ENCODE measurements around the gene CLEC5A.
A peak's percentile ranks its signal among the peaks of the same experiment; 100 is the strongest.
"Not testable (repeated sequence)": the region's sequence is repeated elsewhere in the genome, so short reads cannot be mapped to it uniquely, and the experiment has no call there.

Gene CLEC5A
- 0 to 0.13 (median 0) reads per million in 9 experiments for total RNA-seq

DNA sequence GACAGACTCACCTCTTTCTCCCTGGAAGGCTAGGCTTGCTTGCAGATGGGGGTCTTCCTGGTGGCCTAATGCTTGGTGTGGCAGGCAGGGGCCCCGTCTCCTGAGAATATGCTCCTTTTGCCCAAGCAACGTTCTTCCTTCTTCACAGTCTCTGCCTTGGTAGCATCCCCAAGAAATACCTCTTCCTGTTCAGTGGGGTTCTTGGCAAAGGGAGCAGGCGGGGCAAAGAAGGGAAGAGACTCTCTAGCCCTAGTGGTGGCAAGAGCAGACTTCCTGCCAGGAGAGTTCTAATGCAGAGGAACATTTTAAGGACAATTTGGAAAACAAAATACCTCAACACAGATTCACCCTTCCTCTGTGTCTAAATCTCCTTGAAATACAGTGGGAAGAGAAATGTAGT lies at the start of gene CLEC5A:
Gene CLEC5A (minus strand): TSS at position 179 of the 400 bp plus-strand sequence. CDS start 682 bp downstream, outside the sequence.
- Mint-ChIP-seq H3K4me1 (ENCODE audit: low read depth in 2 of 2) (no peaks in the 10 kb centered on the region), H3K4me3 (no peak within 1 kb of the TSS), H3K27me3 (no peaks in the 10 kb centered on the region), H3K9me3 (peaks cover 0 to 4% of the 10 kb centered on the region in 2 donors), H3K27ac (no peak within 1 kb of the TSS), H3K36me3 (ENCODE audit: insufficient read depth) (no peaks in the 10 kb centered on the region)
- ATAC-seq (replicated peaks) (no peak), DNase-seq (no peak)

DNA sequence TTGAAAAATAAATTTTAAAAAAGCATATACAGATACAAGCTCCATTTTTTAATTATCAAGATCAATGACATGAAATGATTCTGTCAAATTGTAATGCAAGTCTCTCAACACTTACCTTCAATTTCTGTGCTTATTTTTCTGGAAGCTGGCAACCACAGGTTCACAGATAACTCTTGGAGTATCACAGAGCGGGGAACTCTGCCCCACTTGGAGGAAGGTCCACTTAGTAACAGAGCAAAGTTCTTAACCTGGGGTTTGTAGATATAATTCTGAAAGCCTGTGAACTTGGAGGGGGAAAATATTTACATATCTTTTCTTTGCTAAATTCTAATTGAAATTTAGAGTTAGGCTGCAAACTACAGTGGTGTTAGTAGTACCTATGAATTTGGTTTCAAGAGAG lies 46.6 kb upstream of the CLEC5A start:
- no peak overlapping the region for H3K4me3 Mint-ChIP-seq
- no peak for ATAC-seq (replicated peaks)
- H3K4me1 Mint-ChIP-seq (ENCODE audit: low read depth in 2 of 2) = peaks cover 3 to 4% of the 10 kb centered on the region in 2 donors
- DNase-seq = no peak
- no peak overlapping the region for H3K27ac Mint-ChIP-seq
- H3K36me3 Mint-ChIP-seq (ENCODE audit: insufficient read depth) = no peaks in the 10 kb centered on the region
- H3K9me3 Mint-ChIP-seq = peaks cover 0 to 6% of the 10 kb centered on the region in 2 donors
- H3K27me3 Mint-ChIP-seq = peaks cover 0 to 12% of the 10 kb centered on the region in 2 donors

DNA sequence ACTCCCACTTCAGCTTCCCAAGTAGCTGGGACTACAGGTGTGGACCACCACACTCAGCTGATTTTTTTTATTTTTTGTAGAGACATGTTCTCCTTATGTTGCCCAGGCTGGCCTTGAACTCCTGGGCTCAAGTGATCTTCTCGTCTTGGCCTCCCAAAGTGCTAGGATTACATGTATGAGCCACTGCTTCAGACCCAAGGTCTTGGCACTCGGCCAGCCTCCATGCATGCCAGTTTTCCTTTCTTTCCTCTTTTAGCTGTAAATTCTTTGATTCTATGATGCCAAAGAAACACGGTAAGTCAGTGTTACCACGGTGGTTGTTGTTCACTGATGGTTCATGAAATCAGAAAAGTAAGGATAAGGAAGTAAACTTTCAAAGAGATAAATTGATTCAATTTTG lies 45.9 kb upstream of the CLEC5A start:
- DNase-seq (no peak), ATAC-seq (replicated peaks) (no peak)
- peaks cover under 1 to 12% of the 10 kb centered on the region in 2 donors for H3K27me3 Mint-ChIP-seq
- H3K9me3 Mint-ChIP-seq = peaks cover 0 to 4% of the 10 kb centered on the region in 2 donors
- H3K4me1 Mint-ChIP-seq (ENCODE audit: low read depth in 2 of 2) = peaks cover 3 to 4% of the 10 kb centered on the region in 2 donors
- no peak overlapping the region for H3K4me3 Mint-ChIP-seq
- H3K27ac Mint-ChIP-seq = no peak overlapping the region
- no peaks in the 10 kb centered on the region for H3K36me3 Mint-ChIP-seq (ENCODE audit: insufficient read depth)

DNA sequence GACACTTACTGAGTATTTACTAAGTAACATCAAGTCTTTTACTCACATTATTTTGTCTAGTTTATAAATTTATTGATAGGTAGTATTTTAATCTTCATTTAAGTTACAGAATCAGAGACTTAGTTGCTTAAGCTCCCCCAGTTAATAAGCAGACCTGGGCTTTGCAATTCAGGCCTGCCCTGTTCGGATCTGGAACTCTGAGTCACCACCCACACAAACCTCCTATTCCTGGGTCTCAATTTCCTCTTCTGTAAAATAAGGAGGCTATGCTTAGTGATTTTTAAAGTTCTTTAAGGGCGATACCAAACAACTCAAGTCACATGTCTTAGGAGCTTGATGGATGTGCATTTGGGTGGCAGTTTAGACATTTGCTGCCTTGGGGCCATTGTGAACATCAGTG lies 45.4 kb upstream of the CLEC5A start:
- H3K4me3 Mint-ChIP-seq = no peak overlapping the region
- peaks cover 3 to 4% of the 10 kb centered on the region in 2 donors for H3K4me1 Mint-ChIP-seq (ENCODE audit: low read depth in 2 of 2)
- H3K27ac Mint-ChIP-seq = no peak overlapping the region
- ATAC-seq (replicated peaks) (no peak), DNase-seq (no peak)
- H3K36me3 Mint-ChIP-seq (ENCODE audit: insufficient read depth) = no peaks in the 10 kb centered on the region
- H3K9me3 Mint-ChIP-seq = peaks cover 0 to 4% of the 10 kb centered on the region in 2 donors
- H3K27me3 Mint-ChIP-seq = peaks cover 6 to 16% of the 10 kb centered on the region in 2 donors

DNA sequence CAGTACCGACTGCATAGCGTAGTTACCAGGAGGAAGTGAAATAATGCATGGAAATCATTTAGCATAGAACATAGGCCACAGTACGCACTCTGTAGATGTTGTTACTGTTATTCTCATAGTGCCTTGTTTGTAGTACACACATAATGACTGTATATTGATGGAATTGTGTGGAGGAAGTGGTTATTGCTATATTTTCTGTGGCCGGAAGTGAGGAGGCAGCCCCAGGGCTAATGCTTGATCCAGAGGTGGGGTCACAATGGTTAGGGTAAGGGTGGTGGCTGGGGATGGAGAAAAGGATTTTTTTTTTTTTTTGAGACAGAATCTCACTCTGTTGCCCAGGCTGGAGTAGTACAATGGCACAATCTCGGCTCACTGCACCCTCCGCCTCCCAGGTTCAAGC lies 44.4 kb upstream of the CLEC5A start:
- Mint-ChIP-seq H3K27ac (no peak overlapping the region), H3K4me1 (ENCODE audit: low read depth in 2 of 2) (peaks cover 3 to 4% of the 10 kb centered on the region in 2 donors), H3K36me3 (ENCODE audit: insufficient read depth) (no peaks in the 10 kb centered on the region), H3K9me3 (peaks cover 0 to 1% of the 10 kb centered on the region in 2 donors), H3K4me3 (no peak overlapping the region), H3K27me3 (peaks cover 10 to 16% of the 10 kb centered on the region in 2 donors)
- ATAC-seq (replicated peaks) (no peak), DNase-seq (no peak)

DNA sequence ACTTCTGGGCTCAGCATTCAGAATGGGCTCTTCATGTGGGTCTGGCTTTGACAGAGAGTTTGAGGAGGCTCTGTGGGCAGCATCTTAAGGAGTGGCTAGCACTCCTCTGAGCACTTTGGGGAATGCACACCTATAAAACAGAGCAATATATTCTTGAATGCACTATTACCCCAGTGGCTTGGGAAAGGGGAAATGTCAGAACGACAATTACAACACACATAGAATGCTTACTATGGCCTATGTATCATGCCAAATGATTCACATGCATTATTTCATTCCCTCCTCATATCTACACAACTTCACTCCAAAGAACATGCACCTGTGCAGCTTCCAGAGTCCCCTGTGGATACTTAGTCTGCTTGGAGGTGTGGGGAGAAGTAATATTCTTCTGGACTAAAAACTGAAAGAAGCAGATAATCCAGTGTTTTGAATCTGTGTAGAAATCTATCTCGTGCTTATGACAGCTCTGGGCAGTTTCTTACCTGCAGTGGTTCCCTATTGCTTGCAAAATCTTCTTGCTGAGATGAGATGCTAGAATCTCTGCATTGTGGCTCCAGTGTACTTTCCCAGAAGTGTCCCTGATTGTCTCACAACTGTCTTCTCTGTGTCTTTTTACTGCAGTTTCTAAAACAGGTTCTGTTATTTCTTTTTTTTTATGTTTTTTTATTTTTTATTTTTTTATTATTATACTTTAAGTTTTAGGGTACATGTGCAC lies 43.4 kb upstream of the CLEC5A start:
- no peak overlapping the region for H3K4me3 Mint-ChIP-seq
- H3K27ac Mint-ChIP-seq = no peak overlapping the region
- H3K9me3 Mint-ChIP-seq = no peaks in the 10 kb centered on the region
- ATAC-seq (replicated peaks) (no peak), DNase-seq (no peak)
- H3K36me3 Mint-ChIP-seq (ENCODE audit: insufficient read depth) = no peaks in the 10 kb centered on the region
- H3K27me3 Mint-ChIP-seq = peaks cover 10 to 18% of the 10 kb centered on the region in 2 donors
- H3K4me1 Mint-ChIP-seq (ENCODE audit: low read depth in 2 of 2) = peaks cover 3 to 4% of the 10 kb centered on the region in 2 donors

DNA sequence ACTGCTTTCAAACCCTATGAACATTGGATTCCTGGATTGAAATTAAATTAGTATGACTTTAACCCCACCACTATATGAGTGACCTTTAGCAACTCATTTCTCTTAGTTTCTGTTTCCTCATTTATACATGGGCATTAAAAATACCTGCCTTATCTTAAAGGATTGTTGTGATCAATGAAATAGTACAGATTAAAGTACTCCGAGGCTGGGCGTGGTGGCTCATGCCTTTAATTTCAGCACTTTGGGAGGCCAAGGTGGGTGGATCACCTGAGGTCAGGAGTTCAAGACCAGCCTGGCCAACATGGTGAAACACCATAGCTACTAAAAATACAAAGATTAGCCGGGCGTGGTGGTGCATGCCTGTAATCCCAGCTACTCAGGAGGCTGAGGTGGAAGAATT lies 41.0 kb upstream of the CLEC5A start:
- not testable (repeated sequence) for H3K4me1 Mint-ChIP-seq (ENCODE audit: low read depth in 2 of 2); H3K27ac Mint-ChIP-seq; H3K4me3 Mint-ChIP-seq; DNase-seq; H3K9me3 Mint-ChIP-seq; ATAC-seq (replicated peaks); H3K36me3 Mint-ChIP-seq (ENCODE audit: insufficient read depth)
- H3K27me3 Mint-ChIP-seq = peaks cover 10 to 18% of the 10 kb centered on the region in 2 donors

DNA sequence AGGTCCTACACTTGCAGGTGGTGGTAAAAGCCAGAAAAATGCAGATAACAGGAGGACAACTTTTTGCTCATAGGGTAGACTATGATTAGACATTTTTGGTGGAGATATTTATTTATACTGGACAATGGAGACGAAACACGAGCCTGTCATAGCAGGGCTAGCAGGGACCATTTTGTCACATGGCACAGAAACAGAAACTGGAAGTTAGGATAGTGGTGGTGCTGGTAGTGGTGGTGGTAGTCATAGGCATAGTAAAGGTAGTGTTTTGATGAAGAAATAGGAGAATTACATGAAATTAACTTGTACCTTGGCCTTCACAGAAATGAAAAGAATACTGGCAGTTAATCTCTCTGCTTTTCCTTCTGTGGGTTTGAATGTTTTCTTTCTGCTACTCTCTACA lies 40.1 kb upstream of the CLEC5A start:
- DNase-seq = no peak
- peaks cover 3 to 4% of the 10 kb centered on the region in 2 donors for H3K4me1 Mint-ChIP-seq (ENCODE audit: low read depth in 2 of 2)
- no peaks in the 10 kb centered on the region for H3K9me3 Mint-ChIP-seq
- H3K4me3 Mint-ChIP-seq = no peak overlapping the region
- H3K27ac Mint-ChIP-seq = no peak overlapping the region
- peaks cover 10 to 18% of the 10 kb centered on the region in 2 donors for H3K27me3 Mint-ChIP-seq
- H3K36me3 Mint-ChIP-seq (ENCODE audit: insufficient read depth) = no peaks in the 10 kb centered on the region
- ATAC-seq (replicated peaks) = no peak

DNA sequence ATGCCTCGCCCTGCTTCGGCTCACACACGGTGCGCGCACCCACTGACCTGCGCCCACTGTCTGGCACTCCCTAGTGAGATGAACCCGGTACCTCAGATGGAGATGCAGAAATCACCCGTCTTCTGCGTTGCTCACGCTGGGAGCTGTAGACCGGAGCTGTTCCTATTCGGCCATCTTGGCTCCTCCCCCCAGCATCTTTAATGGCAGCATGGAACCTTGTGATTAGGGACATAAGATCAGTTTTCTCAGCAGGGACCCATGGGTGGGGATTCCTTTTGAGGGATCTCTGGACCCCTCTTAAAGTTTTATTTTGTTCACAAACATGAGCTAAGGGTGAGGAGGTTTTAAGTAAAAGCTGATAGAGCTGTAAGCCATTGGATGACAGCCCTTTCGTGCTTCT lies 39.2 kb upstream of the CLEC5A start:
- H3K27ac Mint-ChIP-seq, H3K4me3 Mint-ChIP-seq: not testable (repeated sequence)

DNA sequence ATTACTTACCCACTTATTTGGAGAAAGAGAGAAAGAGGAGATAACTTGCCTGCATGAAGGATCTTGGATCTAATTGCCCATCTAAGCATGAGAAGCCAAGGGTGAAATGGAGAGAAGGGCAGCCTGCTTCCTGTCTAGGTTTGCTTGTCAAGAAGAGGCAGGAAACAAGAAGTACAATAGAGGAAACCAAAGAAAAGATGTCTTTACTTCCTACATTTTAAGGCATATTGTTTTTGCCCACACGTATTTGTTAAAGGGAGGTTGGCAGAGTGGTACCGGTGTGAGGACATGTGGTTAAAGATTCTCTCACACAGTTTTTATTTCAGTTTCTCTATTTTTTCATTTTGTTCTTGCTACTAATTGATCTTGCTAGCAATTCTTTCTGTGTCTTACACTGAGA lies 32.8 kb upstream of the CLEC5A start:
- ATAC-seq (replicated peaks) (no peak), DNase-seq (no peak)
- Mint-ChIP-seq H3K9me3 (peaks cover 2 to 7% of the 10 kb centered on the region in 2 donors), H3K27me3 (no peaks in the 10 kb centered on the region), H3K27ac (no peak overlapping the region), H3K4me3 (no peak overlapping the region), H3K36me3 (ENCODE audit: insufficient read depth) (no peaks in the 10 kb centered on the region), H3K4me1 (ENCODE audit: low read depth in 2 of 2) (peaks cover 8 to 10% of the 10 kb centered on the region in 2 donors)

More for the DNA sequence above, 39.2 kb upstream of the CLEC5A start:
- peaks cover 10 to 18% of the 10 kb centered on the region in 2 donors for H3K27me3 Mint-ChIP-seq
- DNase-seq; H3K9me3 Mint-ChIP-seq; H3K4me1 Mint-ChIP-seq (ENCODE audit: low read depth in 2 of 2); H3K36me3 Mint-ChIP-seq (ENCODE audit: insufficient read depth); ATAC-seq (replicated peaks): not testable (repeated sequence)

DNA sequence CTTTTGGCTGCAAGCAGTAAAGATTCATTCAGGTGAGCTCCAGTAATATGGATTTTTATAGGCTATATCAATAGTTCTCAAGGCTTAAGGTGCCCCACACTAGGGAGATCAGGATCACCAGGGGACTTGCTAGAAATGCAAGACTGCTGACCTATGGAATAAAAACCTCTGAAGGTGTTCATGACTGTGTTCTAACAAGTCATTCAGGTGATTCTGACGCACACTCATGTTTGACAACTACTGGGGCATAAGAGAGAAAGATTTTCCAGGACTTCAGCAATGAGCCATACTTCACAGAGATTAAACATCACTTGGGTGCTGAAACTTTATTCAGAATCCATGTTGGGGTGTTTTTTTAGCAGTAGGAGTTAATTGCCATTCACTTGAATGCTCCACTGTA lies 31.6 kb upstream of the CLEC5A start:
- no peaks in the 10 kb centered on the region for H3K36me3 Mint-ChIP-seq (ENCODE audit: insufficient read depth)
- peaks cover 8 to 11% of the 10 kb centered on the region in 2 donors for H3K4me1 Mint-ChIP-seq (ENCODE audit: low read depth in 2 of 2)
- H3K4me3 Mint-ChIP-seq = no peak overlapping the region
- no peak for DNase-seq
- no peak overlapping the region for H3K27ac Mint-ChIP-seq
- H3K9me3 Mint-ChIP-seq = peaks cover 2 to 7% of the 10 kb centered on the region in 2 donors
- ATAC-seq (replicated peaks) = no peak
- H3K27me3 Mint-ChIP-seq = no peaks in the 10 kb centered on the region

DNA sequence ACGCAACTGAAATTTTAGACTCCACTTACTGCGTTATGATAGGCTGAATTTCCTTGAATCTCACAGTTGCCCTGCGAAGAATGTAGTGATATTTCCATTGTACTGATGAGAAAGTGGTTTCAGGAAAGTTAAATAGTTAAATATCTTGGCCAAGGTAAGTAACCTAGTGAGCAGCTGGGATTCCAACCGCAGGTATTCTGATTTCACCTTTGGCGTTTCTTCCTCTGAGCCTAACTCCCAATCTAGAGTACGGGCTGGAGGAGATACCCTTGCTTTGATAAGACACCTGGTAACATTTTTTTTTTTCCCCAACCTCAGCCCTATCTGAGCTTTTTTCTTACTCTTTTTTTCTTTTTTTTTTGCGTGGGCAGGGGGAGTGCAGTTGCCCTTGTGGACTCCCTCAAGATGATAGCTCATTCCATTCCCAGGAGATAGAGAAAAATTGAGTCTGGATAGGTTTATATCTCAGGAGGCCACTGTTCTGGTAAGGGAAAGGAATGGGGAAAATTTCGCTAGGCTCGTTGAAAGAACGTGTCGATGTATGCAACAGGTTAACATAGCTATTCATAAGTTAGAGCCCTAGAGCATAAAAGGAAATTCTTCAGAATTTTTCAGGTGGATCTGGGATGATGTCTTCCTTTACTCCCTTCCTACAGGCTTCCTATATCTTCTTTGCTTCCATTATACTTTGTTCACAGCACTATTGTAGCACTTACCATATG lies 29.9 kb upstream of the CLEC5A start:
- H3K36me3 Mint-ChIP-seq (ENCODE audit: insufficient read depth) = no peaks in the 10 kb centered on the region
- peak overlapping the region in 1 of 2 donors; percentile 6 for H3K27ac Mint-ChIP-seq
- DNase-seq (no peak), ATAC-seq (replicated peaks) (no peak)
- no peaks in the 10 kb centered on the region for H3K27me3 Mint-ChIP-seq
- H3K4me1 Mint-ChIP-seq (ENCODE audit: low read depth in 2 of 2) = peaks cover 8 to 11% of the 10 kb centered on the region in 2 donors
- peaks cover 2 to 7% of the 10 kb centered on the region in 2 donors for H3K9me3 Mint-ChIP-seq
- H3K4me3 Mint-ChIP-seq = peak overlapping the region; percentile 38 to 39

DNA sequence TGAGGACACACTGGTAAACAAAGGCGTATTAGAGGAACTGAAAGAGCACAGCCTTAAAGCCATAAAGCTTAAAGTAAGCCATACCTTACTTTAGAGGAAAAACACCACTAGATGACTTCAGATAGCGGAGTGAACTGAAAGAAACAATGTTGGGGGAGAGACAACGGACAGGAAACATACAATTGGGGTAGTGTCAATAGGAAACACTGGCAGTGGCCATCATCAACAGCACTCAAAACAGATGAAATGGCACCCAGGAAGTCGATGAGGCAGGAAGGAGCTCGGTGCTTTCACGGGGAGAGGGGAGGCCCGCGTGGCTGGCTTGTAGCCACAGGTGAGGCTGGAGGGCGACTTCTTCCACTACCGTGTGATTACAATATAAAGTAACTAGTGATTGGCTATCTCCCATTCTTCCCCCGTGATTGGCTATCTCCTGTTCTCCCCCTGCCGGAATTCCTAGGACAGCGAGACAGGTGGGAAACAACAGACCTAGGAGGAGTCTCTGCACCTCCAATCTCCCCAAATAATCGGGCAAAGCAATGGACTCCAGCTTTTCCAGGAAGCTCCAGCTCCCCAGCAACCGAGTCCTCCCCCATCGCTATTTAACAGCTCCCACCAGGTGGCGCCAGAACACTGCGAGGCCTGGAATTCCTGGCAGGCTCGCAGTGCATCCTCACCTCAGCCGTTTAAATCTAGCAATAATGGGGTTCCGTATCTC lies 29.2 kb upstream of the CLEC5A start:
- no peaks in the 10 kb centered on the region for H3K36me3 Mint-ChIP-seq (ENCODE audit: insufficient read depth)
- DNase-seq (peak; percentile 28 to 44 (median 35)), ATAC-seq (replicated peaks) (peak; percentile 74)
- no peaks in the 10 kb centered on the region for H3K27me3 Mint-ChIP-seq
- H3K9me3 Mint-ChIP-seq = peaks cover 2 to 7% of the 10 kb centered on the region in 2 donors
- peak overlapping the region; percentile 6 to 47 for H3K27ac Mint-ChIP-seq
- peaks cover 8 to 11% of the 10 kb centered on the region in 2 donors for H3K4me1 Mint-ChIP-seq (ENCODE audit: low read depth in 2 of 2)
- H3K4me3 Mint-ChIP-seq = peak overlapping the region; percentile 38 to 39

Measured in effector memory CD8-positive, alpha-beta T cell (primary cell).